ENCODE measurements around the gene KRTAP12-2. TPM values are rescaled to one million over a fixed set of nuclear protein-coding genes. Genes with fewer than 3 reads are reported as not detected.

KRTAP12-2 gene
- total RNA-seq, 2 donors from 2014 or later = not detected

- H3K27ac ChIP-seq = no peak overlapping the region
- H3K27me3 ChIP-seq (replicated peaks; ENCODE audit: insufficient read depth) = no peaks in the 10 kb centered on the region
- WGBS = 44% methylated on average over 4 of the region's 4 CpGs
- intact Hi-C loops (cut with DNase I) = no loop called here
- no peak for DNase-seq (ENCODE audit: low spot score)
- no peaks in the 10 kb centered on the region for H3K4me1 ChIP-seq (replicated peaks)
- no peak overlapping the region for H3K4me3 ChIP-seq
- TF ChIP-seq CTCF (IDR thresholded peaks at IDR 0.05) (no peak), POLR2A (IDR thresholded peaks at IDR 0.05) (no peak), POLR2AphosphoS5 (IDR thresholded peaks at IDR 0.05) (no peak)
- no peaks in the 10 kb centered on the region for H3K36me3 ChIP-seq
- H3K9me3 ChIP-seq = no peaks in the 10 kb centered on the region
Measured at GRCh38 chr21:44618504-44618903, 48.2 kb downstream of the KRTAP12-2 start.

GRCh38 chr21:44617071-44617501, 49.6 kb downstream of the KRTAP12-2 start:
- Histone ChIP-seq H3K36me3 (no peaks in the 10 kb centered on the region), H3K4me1 (replicated peaks) (no peaks in the 10 kb centered on the region), H3K27me3 (replicated peaks; ENCODE audit: insufficient read depth) (no peaks in the 10 kb centered on the region), H3K27ac (no peak overlapping the region), H3K9me3 (no peaks in the 10 kb centered on the region), H3K4me3 (no peak overlapping the region)
- DNase-seq (ENCODE audit: low spot score) = no peak
- 69% methylated on average over 8 of the region's 8 CpGs for WGBS
- TF ChIP-seq POLR2AphosphoS5 (IDR thresholded peaks at IDR 0.05) (no peak), CTCF (IDR thresholded peaks at IDR 0.05) (no peak), POLR2A (IDR thresholded peaks at IDR 0.05) (no peak)
- intact Hi-C loops (cut with DNase I) = no loop called here

GRCh38 chr21:44616591-44616926, 50.2 kb downstream of the KRTAP12-2 start:
- H3K4me3 ChIP-seq = no peak overlapping the region
- no peak for DNase-seq (ENCODE audit: low spot score)
- H3K9me3 ChIP-seq = no peaks in the 10 kb centered on the region
- no peaks in the 10 kb centered on the region for H3K36me3 ChIP-seq
- intact Hi-C loops (cut with DNase I) = no loop called here
- H3K4me1 ChIP-seq (replicated peaks) = no peaks in the 10 kb centered on the region
- no peaks in the 10 kb centered on the region for H3K27me3 ChIP-seq (replicated peaks; ENCODE audit: insufficient read depth)
- TF ChIP-seq CTCF (IDR thresholded peaks at IDR 0.05) (no peak), POLR2A (IDR thresholded peaks at IDR 0.05) (no peak), POLR2AphosphoS5 (IDR thresholded peaks at IDR 0.05) (no peak)
- no peak overlapping the region for H3K27ac ChIP-seq
- WGBS = 51% methylated on average over 16 of the region's 16 CpGs

Small RNAs within 50 kb of the gene (small RNA-seq; reads per million reads assigned to genes)
- gene KRTAP12-6P = 0 reads per million in 2 donors

Other genes with a start within 250 kb of the KRTAP12-2 start
- 1 to 10 TPM; 1.6 to 7.1 TPM for gene LRRC3, start 211.4 kb downstream of the KRTAP12-2 start, total RNA-seq
- not detected for gene KRTAP10-1, start 126.7 kb downstream of the KRTAP12-2 start, total RNA-seq
- not detected for gene KRTAP10-2, start 115.4 kb downstream of the KRTAP12-2 start, total RNA-seq
- not detected for gene KRTAP10-3, start 108.1 kb downstream of the KRTAP12-2 start, total RNA-seq
- not detected for gene KRTAP10-4, start 93.2 kb downstream of the KRTAP12-2 start, total RNA-seq
- gene KRTAP10-5, start 86.3 kb downstream of the KRTAP12-2 start, total RNA-seq = not detected
- gene KRTAP10-6, start 74.4 kb downstream of the KRTAP12-2 start, total RNA-seq = not detected
- gene KRTAP10-7, start 66.3 kb downstream of the KRTAP12-2 start, total RNA-seq = not detected
- gene KRTAP10-8, start 54.8 kb downstream of the KRTAP12-2 start, total RNA-seq = not detected
- gene KRTAP10-9, start 39.8 kb downstream of the KRTAP12-2 start, total RNA-seq = not detected
- gene KRTAP10-10, start 29.6 kb downstream of the KRTAP12-2 start, total RNA-seq = not detected
- not detected for gene KRTAP10-11, start 20.5 kb downstream of the KRTAP12-2 start, total RNA-seq
- not detected for gene KRTAP12-4, start 12.3 kb downstream of the KRTAP12-2 start, total RNA-seq
- not detected for gene KRTAP12-3, start 9.0 kb downstream of the KRTAP12-2 start, total RNA-seq
- not detected for gene KRTAP12-1, start 15.2 kb upstream of the KRTAP12-2 start, total RNA-seq
- not detected for gene KRTAP10-12, start 30.2 kb upstream of the KRTAP12-2 start, total RNA-seq
- under 1 TPM in 1 of 2 donors, not detected in 1; 0.85 TPM for gene TSPEAR, start 44.6 kb upstream of the KRTAP12-2 start, total RNA-seq
- 10 to 100 TPM; 46.9 to 75.7 TPM for gene UBE2G2, start 134.9 kb upstream of the KRTAP12-2 start, total RNA-seq
- gene SUMO3, start 151.1 kb upstream of the KRTAP12-2 start, total RNA-seq = 10 to 100 TPM; 78.3 to 92.2 TPM
- 100 to 1,000 TPM; 216 to 244 TPM for gene PTTG1IP, start 206.8 kb upstream of the KRTAP12-2 start, total RNA-seq

Measured in prostate gland (tissue), 2 donors.